Neural cell (in vitro differentiated cells): Measurements from ENCODE around the gene PIK3CG. TPM values are rescaled to one million over a fixed set of nuclear protein-coding genes. Genes with fewer than 3 reads are reported as not detected.
"Not testable (repeated sequence)": the region's sequence is repeated elsewhere in the genome, so short reads cannot be mapped to it uniquely, and the experiment has no call there.

ENCODE experiments used
- H2AFZ ChIP-seq: fragments of 200-600, 300-800 bp; sonication (generic), shearing (Covaris generic); 2 replicates; pipeline ENCODE4 v1.6.0; 2014; ENCODE audit warnings: low read depth, mild to moderate bottlenecking, antibody characterized with exemption, low read length, moderate library complexity
- H3F3A ChIP-seq: fragments of 200-600 bp; shearing (Covaris generic); 2 replicates; pipeline ENCODE4 v1.6.1; 2016; ENCODE audit warnings: mild to moderate bottlenecking, moderate library complexity, mixed read lengths, antibody characterized with exemption, low read length; ENCODE audit not compliant: insufficient read depth, poor library complexity, severe bottlenecking
- H3K27ac ChIP-seq: fragments of 200-600, 300-800 bp; sonication (generic), shearing (Covaris generic); 2 replicates; pipeline ENCODE4 v1.5.1; 2014; ENCODE audit warnings: mild to moderate bottlenecking, low read length, moderate library complexity
- H3K27me3 ChIP-seq: fragments of 300-800, 200-600 bp; sonication (generic), shearing (Covaris generic); 2 replicates; pipeline ENCODE4 v1.6.0; 2014; ENCODE audit warnings: mild to moderate bottlenecking, low read depth, low read length, moderate library complexity; ENCODE audit not compliant: insufficient read depth
- H3K36me3 ChIP-seq: fragments of 300-800, 200-600 bp; sonication (generic), shearing (Covaris generic); 2 replicates; pipeline ENCODE4 v1.5.1; 2014; ENCODE audit warnings: mild to moderate bottlenecking, antibody characterized with exemption, low read length, moderate library complexity; ENCODE audit not compliant: insufficient read depth
- H3K4me2 ChIP-seq: fragments of 300-800, 200-600 bp; sonication (generic), shearing (Covaris generic); 2 replicates; pipeline ENCODE4 v1.6.0; 2014; ENCODE audit warnings: mild to moderate bottlenecking, low read length
- H3K4me3 ChIP-seq: fragments of 300-800, 200-600 bp; sonication (generic), shearing (Covaris generic); 2 replicates; pipeline ENCODE4 v1.5.1; 2014; ENCODE audit warnings: mild to moderate bottlenecking, low read length, moderate library complexity
- H3K79me2 ChIP-seq: fragments of 200-600 bp; shearing (Covaris generic); replicated peaks from 2 replicates; pipeline ENCODE4 v1.6.0; 2014; ENCODE audit warnings: mild to moderate bottlenecking, low read length, moderate library complexity; ENCODE audit not compliant: insufficient read depth
- H3K9ac ChIP-seq: fragments of 300-800, 200-600 bp; sonication (generic), shearing (Covaris generic); 2 replicates; pipeline ENCODE4 v1.6.1; 2016; ENCODE audit warnings: mild to moderate bottlenecking, low read length, mixed read lengths
- H3K9me2 ChIP-seq: fragments of 200-600 bp; shearing (Covaris generic); 2 replicates; pipeline ENCODE4 v1.6.1; 2016; ENCODE audit warnings: mild to moderate bottlenecking, low read length, mixed read lengths; ENCODE audit not compliant: insufficient read depth
- H3K9me3 ChIP-seq: fragments of 200-600, 300-800 bp; sonication (generic), shearing (Covaris generic); 2 replicates; pipeline ENCODE4 v1.6.1; 2016; ENCODE audit warnings: mild to moderate bottlenecking, mixed run types, low read length, moderate library complexity, mixed read lengths
- H4K20me1 ChIP-seq: fragments of 200-600 bp; shearing (Covaris generic); 2 replicates; pipeline ENCODE4 v1.6.1; 2016; ENCODE audit warnings: mild to moderate bottlenecking, mixed run types; ENCODE audit not compliant: insufficient read depth
- EP300 ChIP-seq: fragments of 450-650 bp; conservative IDR thresholded peaks from 2 replicates; pipeline ENCODE4 v1.6.1; 2014; ENCODE audit warnings: antibody characterized with exemption, mild to moderate bottlenecking, moderate library complexity; ENCODE audit not compliant: poor library complexity, severe bottlenecking
- EZH2 ChIP-seq: fragments of 200-600, 300-800 bp; shearing (Covaris generic), sonication (generic); IDR thresholded peaks from 2 replicates; pipeline ENCODE4 v1.6.1; 2014; ENCODE audit warnings: antibody characterized with exemption, low read length, borderline replicate concordance, mild to moderate bottlenecking; ENCODE audit not compliant: insufficient read depth, poor library complexity, severe bottlenecking
- MXI1 ChIP-seq: fragments of 450-650 bp; conservative IDR thresholded peaks from 2 replicates; pipeline ENCODE4 v1.6.1; 2014; ENCODE audit warnings: antibody characterized with exemption, mild to moderate bottlenecking; ENCODE audit not compliant: poor library complexity, severe bottlenecking
- POLR2AphosphoS5 ChIP-seq: IDR thresholded peaks from 2 replicates; pipeline ENCODE4 v1.6.1; 2012
- RAD21 ChIP-seq: fragments of 450-650 bp; conservative IDR thresholded peaks from 2 replicates; pipeline ENCODE4 v1.6.1; 2014; ENCODE audit warnings: antibody characterized with exemption, mild to moderate bottlenecking, moderate library complexity
- SMC3 ChIP-seq: fragments of 450-650 bp; conservative IDR thresholded peaks from 2 replicates; pipeline ENCODE4 v1.6.1; 2014; ENCODE audit warnings: antibody characterized with exemption, mild to moderate bottlenecking, moderate library complexity; ENCODE audit not compliant: poor library complexity
- TAF1 ChIP-seq: IDR thresholded peaks from 2 replicates; pipeline ENCODE4 v1.6.1; 2012; ENCODE audit warnings: low read depth
- polyA plus RNA-seq: library from polyadenylated mRNA; depleted of rRNA; stranded (reverse); fragments of >200 nt; gene quantifications from 2 replicates; pipeline ENCODE4 v1.2.3, GENCODE V29; 2014
- TF ChIP-seq, protein P1 (sequence below): IDR thresholded peaks from 2 replicates; pipeline ENCODE4 v1.6.1; 2012; ENCODE audit warnings: borderline replicate concordance
- TF ChIP-seq, protein P2 (sequence below): fragments of 450-650 bp; IDR thresholded peaks from 2 replicates; pipeline ENCODE4 v1.5.1; 2014; ENCODE audit warnings: antibody characterized with exemption, mild to moderate bottlenecking, moderate library complexity; ENCODE audit not compliant: poor library complexity, severe bottlenecking

PIK3CG gene
- polyA plus RNA-seq, 1 donor from 2014 or later = not detected

DNA sequence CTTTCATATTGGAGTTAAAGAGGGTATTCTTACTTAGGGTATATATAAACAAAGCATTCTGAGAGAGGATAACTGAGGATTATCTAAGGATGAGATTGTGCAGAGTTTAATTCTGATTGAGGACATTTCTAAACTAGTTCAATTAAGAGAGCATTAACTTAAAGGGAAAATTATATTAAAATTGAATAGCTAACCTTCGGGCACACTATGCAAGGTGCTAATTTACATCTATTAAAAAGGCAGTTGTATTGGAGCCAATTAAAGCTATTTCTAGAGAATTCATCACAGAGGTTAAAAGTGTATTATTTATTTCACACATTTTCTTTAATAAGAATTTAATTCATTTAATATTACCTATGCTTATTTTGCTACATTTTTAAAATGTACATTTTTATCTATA is 17.0 kb upstream of the PIK3CG start:
- TF ChIP-seq, protein P1, sequence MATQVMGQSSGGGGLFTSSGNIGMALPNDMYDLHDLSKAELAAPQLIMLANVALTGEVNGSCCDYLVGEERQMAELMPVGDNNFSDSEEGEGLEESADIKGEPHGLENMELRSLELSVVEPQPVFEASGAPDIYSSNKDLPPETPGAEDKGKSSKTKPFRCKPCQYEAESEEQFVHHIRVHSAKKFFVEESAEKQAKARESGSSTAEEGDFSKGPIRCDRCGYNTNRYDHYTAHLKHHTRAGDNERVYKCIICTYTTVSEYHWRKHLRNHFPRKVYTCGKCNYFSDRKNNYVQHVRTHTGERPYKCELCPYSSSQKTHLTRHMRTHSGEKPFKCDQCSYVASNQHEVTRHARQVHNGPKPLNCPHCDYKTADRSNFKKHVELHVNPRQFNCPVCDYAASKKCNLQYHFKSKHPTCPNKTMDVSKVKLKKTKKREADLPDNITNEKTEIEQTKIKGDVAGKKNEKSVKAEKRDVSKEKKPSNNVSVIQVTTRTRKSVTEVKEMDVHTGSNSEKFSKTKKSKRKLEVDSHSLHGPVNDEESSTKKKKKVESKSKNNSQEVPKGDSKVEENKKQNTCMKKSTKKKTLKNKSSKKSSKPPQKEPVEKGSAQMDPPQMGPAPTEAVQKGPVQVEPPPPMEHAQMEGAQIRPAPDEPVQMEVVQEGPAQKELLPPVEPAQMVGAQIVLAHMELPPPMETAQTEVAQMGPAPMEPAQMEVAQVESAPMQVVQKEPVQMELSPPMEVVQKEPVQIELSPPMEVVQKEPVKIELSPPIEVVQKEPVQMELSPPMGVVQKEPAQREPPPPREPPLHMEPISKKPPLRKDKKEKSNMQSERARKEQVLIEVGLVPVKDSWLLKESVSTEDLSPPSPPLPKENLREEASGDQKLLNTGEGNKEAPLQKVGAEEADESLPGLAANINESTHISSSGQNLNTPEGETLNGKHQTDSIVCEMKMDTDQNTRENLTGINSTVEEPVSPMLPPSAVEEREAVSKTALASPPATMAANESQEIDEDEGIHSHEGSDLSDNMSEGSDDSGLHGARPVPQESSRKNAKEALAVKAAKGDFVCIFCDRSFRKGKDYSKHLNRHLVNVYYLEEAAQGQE = no peak
- TF ChIP-seq TAF1 (no peak), MXI1 (no peak), POLR2AphosphoS5 (no peak), RAD21 (no peak), EZH2 (no peak), SMC3 (no peak), EP300 (no peak)
- TF ChIP-seq, protein P2, sequence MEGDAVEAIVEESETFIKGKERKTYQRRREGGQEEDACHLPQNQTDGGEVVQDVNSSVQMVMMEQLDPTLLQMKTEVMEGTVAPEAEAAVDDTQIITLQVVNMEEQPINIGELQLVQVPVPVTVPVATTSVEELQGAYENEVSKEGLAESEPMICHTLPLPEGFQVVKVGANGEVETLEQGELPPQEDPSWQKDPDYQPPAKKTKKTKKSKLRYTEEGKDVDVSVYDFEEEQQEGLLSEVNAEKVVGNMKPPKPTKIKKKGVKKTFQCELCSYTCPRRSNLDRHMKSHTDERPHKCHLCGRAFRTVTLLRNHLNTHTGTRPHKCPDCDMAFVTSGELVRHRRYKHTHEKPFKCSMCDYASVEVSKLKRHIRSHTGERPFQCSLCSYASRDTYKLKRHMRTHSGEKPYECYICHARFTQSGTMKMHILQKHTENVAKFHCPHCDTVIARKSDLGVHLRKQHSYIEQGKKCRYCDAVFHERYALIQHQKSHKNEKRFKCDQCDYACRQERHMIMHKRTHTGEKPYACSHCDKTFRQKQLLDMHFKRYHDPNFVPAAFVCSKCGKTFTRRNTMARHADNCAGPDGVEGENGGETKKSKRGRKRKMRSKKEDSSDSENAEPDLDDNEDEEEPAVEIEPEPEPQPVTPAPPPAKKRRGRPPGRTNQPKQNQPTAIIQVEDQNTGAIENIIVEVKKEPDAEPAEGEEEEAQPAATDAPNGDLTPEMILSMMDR = no peak
- Histone ChIP-seq H3K27ac (no peak overlapping the region), H2AFZ (no peak overlapping the region), H3F3A (no peaks in the 10 kb centered on the region), H3K4me3 (no peak overlapping the region), H3K9me2 (no peaks in the 10 kb centered on the region), H3K9ac (no peak overlapping the region), H3K4me2 (no peak overlapping the region), H3K9me3 (no peaks in the 10 kb centered on the region), H3K36me3 (no peaks in the 10 kb centered on the region), H3K27me3 (no peaks in the 10 kb centered on the region), H4K20me1 (no peaks in the 10 kb centered on the region), H3K79me2 (no peaks in the 10 kb centered on the region)

DNA sequence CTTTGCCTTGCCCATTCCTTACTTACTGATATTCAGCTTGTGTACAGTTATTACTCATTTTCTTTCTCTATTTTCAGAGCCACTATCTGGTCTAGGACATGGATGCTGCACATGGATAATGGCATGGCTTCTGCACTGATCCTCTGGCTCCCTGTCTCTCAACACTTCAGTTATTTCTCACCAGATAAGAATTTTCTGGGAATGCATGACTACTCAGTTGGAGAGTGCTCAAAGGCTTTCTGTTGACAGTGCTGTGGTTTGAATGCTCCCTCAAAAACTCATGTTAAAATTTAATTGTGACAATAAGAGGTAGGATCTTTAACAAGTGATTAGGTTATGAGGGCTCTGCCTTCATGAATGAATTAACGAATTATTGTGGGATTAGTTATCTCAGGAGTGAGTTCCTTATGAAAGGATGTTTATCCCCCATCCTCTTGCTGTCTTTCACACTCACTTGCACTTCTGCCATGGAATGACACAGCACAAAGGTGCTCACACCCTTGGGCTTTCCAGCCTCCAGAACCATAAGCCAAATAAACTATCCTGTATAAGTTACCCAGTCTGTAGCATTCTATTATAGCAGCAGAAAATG is 16.1 kb upstream of the PIK3CG start:
- no peak overlapping the region for H2AFZ ChIP-seq
- H3K9me2 ChIP-seq = no peaks in the 10 kb centered on the region

DNA sequence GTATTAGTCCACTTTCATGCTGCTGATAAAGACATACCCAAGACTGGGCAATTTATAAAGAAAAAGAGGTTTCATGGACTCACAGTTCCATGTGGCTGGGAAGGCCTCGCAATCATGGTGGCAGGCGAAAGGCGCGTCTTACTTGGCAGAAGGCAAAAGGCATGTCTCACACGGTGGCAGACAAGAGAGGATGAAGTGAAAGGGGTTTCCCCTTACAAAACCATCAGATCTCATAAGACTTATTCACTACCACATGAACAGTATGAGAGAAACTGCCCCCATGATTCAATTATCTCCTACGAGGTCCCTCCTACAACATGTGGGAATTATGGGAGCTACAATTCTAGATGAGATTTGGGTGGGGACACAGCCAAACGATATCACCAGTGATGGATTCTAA is 13.4 kb upstream of the PIK3CG start:
- H4K20me1 ChIP-seq, H2AFZ ChIP-seq, H3K4me3 ChIP-seq, H3K9me2 ChIP-seq, H3K4me2 ChIP-seq, H3F3A ChIP-seq, H3K79me2 ChIP-seq, H3K27ac ChIP-seq, H3K9ac ChIP-seq, H3K36me3 ChIP-seq, H3K9me3 ChIP-seq, H3K27me3 ChIP-seq: not testable (repeated sequence)

More for the DNA sequence above, 16.1 kb upstream of the PIK3CG start:
- no peaks in the 10 kb centered on the region for H3K9me3 ChIP-seq
- no peak for TF ChIP-seq POLR2AphosphoS5
- TF ChIP-seq EZH2 = no peak
- no peak for TF ChIP-seq MXI1
- TF ChIP-seq TAF1 = no peak
- H3K9ac ChIP-seq = no peak overlapping the region
- no peaks in the 10 kb centered on the region for H3K79me2 ChIP-seq
- H3F3A ChIP-seq = no peaks in the 10 kb centered on the region
- H4K20me1 ChIP-seq = no peaks in the 10 kb centered on the region
- H3K4me2 ChIP-seq = no peak overlapping the region
- no peak overlapping the region for H3K4me3 ChIP-seq
- no peaks in the 10 kb centered on the region for H3K27me3 ChIP-seq
- H3K27ac ChIP-seq = no peak overlapping the region
- H3K36me3 ChIP-seq = no peaks in the 10 kb centered on the region
